Stimulated activated CD8-positive, alpha-beta memory T cell treated with anti-CD3 and anti-CD28 coated beads, Interleukin-15, amount 100 ng/mL, for 4 hours (primary cell): ENCODE measurements around the gene PRR12.
"Not testable (repeated sequence)": the region's sequence is repeated elsewhere in the genome, so short reads cannot be mapped to it uniquely, and the experiment has no call there.

Experiments
- DNase-seq, 2 donors: peaks; one replicate each; pipeline ENCODE4 v3.0.0-alpha.2; 2020; ENCODE audit warnings: low read depth in 2 of 2

PRR12 gene

GRCh38 chr19:49617860-49618259 lies 26.9 kb downstream of the PRR12 start:
- not testable (repeated sequence) for DNase-seq

GRCh38 chr19:49624967-49625910 lies 34.3 kb downstream of the PRR12 start:
- DNase-seq = no peak

GRCh38 chr19:49626226-49626625 lies 35.2 kb downstream of the PRR12 start:
- DNase-seq = no peak

GRCh38 chr19:49629659-49630058 lies 38.7 kb downstream of the PRR12 start:
- DNase-seq = no peak

GRCh38 chr19:49631014-49631588 lies 40.1 kb downstream of the PRR12 start:
- DNase-seq = no peak

- DNase-seq = no peak
Observed at GRCh38 chr19:49631610-49632192, 40.7 kb downstream of the PRR12 start.

GRCh38 chr19:49632576-49632975 lies 41.6 kb downstream of the PRR12 start:
- no peak for DNase-seq

- not testable (repeated sequence) for DNase-seq
Observed at GRCh38 chr19:49633273-49633672, 42.3 kb downstream of the PRR12 start.

GRCh38 chr19:49635530-49636232 lies 44.7 kb downstream of the PRR12 start:
- DNase-seq = no peak

- no peak for DNase-seq
Observed at GRCh38 chr19:49636233-49636932, 45.4 kb downstream of the PRR12 start.

GRCh38 chr19:49637821-49638738 lies 47.1 kb downstream of the PRR12 start:
- no peak for DNase-seq

GRCh38 chr19:49639401-49640112 lies 48.6 kb downstream of the PRR12 start:
- no peak for DNase-seq

- peak; percentile 99 to 100 for DNase-seq
Observed at GRCh38 chr19:49640113-49640898, 49.3 kb downstream of the PRR12 start, which contains the start of gene RRAS. Gene RRAS, minus strand, starts transcription at chr19:49640143. Its CDS starts 45 bp downstream, at chr19:49640098.

GRCh38 chr19:49641688-49642491 lies 50.9 kb downstream of the PRR12 start, which contains the start of gene SCAF1:
Gene SCAF1, plus strand, starts transcription at chr19:49642209. Its CDS starts 2,818 bp downstream, at chr19:49645027.
- DNase-seq = peak; percentile 98 to 100

GRCh38 chr19:49642492-49643035 lies 51.6 kb downstream of the PRR12 start:
- no peak for DNase-seq

GRCh38 chr19:49643466-49643865 lies 52.5 kb downstream of the PRR12 start:
- DNase-seq = no peak

- no peak for DNase-seq
Observed at GRCh38 chr19:49645592-49645991, 54.6 kb downstream of the PRR12 start.

- no peak for DNase-seq
Observed at GRCh38 chr19:49645995-49646394, 55.0 kb downstream of the PRR12 start.
